ENCODE data around the gene FOXD4L1.
A peak's percentile ranks its signal among the peaks of the same experiment; 100 is the strongest.
"Not testable (repeated sequence)": the region's sequence is repeated elsewhere in the genome, so short reads cannot be mapped to it uniquely, and the experiment has no call there.

FOXD4L1 gene

DNA sequence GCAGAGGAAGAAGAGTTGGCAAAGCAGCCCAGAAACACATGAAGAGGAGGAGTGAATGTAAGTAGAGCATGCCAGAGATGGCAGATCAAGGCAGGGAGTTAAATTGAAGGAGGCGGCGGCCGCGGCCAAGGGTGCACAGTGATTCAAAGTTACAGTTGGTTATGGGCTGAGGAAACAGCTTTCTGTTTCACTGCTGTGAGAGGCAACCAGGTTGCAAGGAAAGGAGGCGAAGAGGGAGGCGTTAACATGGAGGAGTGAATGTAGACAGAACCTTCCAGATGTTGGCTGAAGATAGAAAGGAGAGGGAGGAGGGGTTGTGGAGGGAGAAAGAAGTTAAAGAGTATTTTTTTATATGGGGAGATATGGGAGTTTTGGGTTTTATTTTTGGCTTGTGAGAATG is 22.4 kb downstream of the FOXD4L1 start:
- not testable (repeated sequence) for H3K4me3 ChIP-seq (ENCODE audit: low read depth, low read length); DNase-seq (ENCODE audit: low read depth)

GRCh38 chr2:113521492-113521891 is 23.0 kb downstream of the FOXD4L1 start:
- not testable (repeated sequence) for DNase-seq (ENCODE audit: low read depth)

DNA sequence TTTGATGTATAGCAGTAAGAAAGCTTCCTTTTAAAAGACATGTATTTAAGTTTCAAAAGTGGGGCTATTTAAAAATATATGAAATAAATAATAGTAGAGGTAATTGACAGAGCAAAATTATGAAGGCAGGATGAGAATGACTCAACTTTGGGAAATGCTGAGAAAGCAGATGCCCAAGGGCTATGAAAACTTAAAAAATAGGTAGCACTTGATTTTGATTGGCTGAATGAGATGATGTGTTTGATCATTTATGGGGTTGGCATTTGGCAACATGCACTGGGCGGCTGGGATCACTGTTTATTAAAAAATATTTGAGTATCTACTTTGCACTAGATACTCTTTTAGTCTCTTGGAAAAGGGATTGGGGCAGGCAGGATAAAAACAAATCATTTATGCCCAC is 26.5 kb downstream of the FOXD4L1 start:
- H3K4me3 ChIP-seq (ENCODE audit: low read depth, low read length); DNase-seq (ENCODE audit: low read depth): not testable (repeated sequence)

More at GRCh38 chr2:113521492-113521891, 23.0 kb downstream of the FOXD4L1 start:
- H3K4me3 ChIP-seq (ENCODE audit: low read depth, low read length): not testable (repeated sequence)

DNA sequence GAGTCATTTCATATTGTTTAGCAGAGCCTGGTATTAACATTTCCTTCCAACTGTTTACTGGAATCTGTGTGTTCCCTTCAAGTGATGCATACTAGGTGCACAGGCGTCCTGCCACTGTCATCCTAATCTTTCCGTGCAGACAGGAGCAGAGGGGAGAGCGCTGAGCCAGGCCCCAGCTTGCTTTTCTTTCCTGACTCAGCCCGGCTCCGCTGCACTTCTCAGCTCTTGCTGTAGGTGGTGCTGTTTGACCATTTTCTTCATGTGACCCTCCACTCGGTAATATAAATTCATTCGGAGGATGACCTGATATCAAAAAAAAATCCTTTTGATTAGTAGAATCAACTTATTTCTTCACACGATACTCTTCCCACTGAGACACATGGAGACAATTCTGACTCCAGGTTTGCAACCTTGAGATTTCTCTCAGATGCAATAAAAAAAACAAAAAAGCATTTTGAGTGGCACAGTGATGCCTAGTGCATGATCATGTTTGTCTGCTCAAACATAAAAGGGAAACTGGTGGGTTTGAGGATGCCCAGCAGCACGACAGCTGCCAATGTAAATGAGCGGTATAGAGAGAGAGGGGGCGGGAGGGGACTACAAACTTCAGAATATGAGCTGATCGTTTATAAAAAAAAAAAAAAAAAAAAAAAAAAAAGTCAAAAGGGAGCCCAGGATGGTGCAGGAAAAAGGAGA is 29.0 kb downstream of the FOXD4L1 start:
- not testable (repeated sequence) for H3K4me3 ChIP-seq (ENCODE audit: low read depth, low read length); DNase-seq (ENCODE audit: low read depth)

DNA sequence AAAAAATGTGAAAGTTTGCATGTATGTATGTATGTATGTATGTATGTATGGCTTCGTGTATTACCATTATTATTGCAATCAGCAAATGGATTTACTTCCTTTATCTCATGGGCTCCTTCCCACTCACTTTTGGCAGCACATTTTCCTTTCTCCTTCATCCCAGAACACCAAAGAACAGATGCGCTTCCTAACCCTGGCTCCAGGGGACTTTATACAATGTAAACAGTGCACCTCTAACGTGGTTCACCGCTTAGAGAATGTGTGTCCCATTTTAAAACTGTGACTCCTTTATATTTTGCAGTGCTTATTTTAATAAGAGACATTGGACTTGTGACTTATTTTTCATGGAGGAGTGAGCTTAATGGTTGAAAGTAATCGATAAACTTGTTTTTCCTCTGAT is 29.7 kb downstream of the FOXD4L1 start:
- H3K4me3 ChIP-seq (ENCODE audit: low read depth, low read length): not testable (repeated sequence)

DNA sequence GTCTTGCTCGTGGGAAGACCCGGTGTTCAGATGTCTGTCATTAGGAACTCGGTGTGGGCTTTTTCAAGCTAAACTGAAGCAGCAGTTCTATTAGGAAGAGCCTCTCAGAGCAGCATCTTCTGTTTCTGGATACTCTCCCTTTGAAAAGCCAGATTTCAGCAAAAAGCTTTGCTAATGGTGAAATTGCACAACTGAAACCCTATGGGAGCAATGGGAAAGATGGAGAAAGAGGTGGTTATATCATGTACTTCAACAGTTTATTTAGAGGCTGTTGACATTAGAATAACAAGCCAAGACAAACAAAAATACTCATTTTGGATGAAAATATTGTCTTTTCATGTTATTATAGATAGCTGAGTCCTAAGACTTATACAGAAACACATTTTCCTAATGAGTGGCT is 30.4 kb downstream of the FOXD4L1 start:
- H3K4me3 ChIP-seq (ENCODE audit: low read depth, low read length); DNase-seq (ENCODE audit: low read depth): not testable (repeated sequence)

More for the DNA sequence above, 29.7 kb downstream of the FOXD4L1 start:
- DNase-seq (ENCODE audit: low read depth): not testable (repeated sequence)

DNA sequence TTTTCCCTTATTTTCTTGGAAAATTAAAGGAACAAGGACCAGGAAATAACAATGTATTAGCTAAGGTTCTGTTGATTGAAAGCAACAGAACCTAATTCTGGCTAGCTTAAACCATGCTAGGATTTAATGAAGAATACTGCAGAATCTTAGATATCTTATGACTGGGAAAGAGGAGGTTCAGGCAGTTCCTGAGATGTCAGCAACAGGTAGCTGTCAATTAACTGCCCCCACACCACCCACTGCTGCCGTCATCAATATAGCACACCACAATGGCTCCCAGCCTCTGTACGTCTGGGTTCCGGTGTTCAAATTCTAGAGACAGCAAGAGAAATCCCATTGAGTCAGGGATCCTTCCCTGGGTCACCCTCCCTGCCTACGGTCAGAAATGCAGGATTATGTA is 34.5 kb downstream of the FOXD4L1 start:
- not testable (repeated sequence) for H3K4me3 ChIP-seq (ENCODE audit: low read depth, low read length); DNase-seq (ENCODE audit: low read depth)

GRCh38 chr2:113536573-113536972 is 38.1 kb downstream of the FOXD4L1 start:
- DNase-seq (ENCODE audit: low read depth); H3K4me3 ChIP-seq (ENCODE audit: low read depth, low read length): not testable (repeated sequence)

DNA sequence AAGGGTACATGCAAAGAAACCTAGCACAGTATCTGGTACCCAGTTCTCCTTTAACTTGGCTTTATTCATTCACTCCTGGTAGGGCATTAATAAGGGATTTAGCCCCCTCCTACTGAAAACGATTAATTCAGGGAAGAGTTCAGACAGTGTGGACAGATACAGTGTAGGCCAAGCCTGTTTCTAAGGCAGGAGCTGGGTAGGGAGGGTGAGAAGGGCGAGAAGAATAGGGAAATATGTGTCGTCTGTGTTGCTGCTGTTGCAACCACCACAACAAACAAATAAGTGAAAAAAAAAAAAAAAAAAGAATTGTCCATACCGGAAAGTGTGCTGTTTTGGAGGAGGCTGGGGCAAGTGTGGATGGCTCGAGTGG is 42.4 kb downstream of the FOXD4L1 start:
- DNase-seq (ENCODE audit: low read depth); H3K4me3 ChIP-seq (ENCODE audit: low read depth, low read length): not testable (repeated sequence)

DNA sequence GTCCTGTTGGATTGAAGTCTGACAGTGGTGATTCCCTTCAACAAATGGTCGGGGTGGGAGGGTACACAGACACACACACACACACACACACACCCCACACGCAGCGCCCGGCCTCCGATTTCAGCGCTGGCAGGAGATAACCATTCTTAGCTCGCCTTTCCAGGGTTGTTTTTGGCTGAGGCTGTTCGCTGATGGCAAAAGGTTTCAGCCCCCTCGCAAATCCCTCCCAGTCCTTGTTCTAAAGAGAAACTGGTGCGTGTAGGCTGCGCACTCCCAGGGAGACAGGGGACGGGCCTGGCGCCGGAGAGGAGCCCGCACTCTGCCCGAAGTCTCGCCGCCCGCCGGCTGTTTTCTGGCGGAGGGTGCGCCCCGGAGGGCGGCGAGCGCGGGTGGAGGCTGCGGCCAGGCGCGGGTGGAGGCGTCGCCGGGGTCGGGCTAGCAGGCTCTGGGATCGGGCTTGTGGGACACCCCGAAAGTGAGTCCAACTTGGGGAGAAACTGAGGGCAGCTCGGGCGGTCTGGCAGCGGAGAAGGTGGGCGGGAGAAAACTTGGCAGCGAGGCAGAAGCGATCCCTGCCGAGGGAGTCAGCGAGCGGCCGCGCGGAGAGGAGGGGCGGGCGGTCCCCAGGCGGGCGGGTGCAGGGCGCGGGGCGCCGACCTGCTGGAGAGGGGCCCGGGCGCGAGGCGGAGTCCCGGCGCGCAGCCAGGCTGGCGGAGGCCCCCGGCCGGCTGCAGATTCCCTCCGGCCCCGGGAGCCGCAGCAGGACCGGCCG is 42.9 kb downstream of the FOXD4L1 start:
- peak; percentile 17 for DNase-seq (ENCODE audit: low read depth)
- peak overlapping the region; percentile 49 for H3K4me3 ChIP-seq (ENCODE audit: low read depth, low read length)

DNA sequence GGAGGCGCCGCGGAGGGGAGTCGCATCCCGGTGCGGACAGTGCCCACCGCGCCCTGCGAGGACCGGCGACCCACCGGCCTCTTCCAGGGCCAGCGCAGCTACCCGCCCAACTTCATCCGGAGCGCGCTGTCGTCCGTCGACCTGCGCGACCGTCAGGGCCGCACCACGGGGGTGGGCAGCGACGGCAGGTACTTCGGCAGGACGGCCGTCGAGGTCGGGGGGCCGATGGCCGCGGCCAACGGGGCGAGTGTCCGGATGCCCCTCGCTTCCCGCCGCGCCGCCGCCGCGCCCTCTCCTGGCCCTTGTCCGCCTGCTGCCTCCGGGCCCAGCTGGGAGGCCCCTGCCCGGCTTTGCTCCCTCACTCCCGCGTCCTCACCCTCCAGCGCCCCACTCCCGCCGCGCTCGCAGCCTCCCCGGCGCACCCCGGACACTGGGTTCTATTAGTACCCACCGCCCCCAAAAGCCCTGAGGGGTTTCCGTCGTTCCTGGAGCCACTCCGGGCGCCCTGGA is 43.6 kb downstream of the FOXD4L1 start:
- H3K4me3 ChIP-seq (ENCODE audit: low read depth, low read length): peak overlapping the region; percentile 32
- DNase-seq (ENCODE audit: low read depth): not testable (repeated sequence)

DNA sequence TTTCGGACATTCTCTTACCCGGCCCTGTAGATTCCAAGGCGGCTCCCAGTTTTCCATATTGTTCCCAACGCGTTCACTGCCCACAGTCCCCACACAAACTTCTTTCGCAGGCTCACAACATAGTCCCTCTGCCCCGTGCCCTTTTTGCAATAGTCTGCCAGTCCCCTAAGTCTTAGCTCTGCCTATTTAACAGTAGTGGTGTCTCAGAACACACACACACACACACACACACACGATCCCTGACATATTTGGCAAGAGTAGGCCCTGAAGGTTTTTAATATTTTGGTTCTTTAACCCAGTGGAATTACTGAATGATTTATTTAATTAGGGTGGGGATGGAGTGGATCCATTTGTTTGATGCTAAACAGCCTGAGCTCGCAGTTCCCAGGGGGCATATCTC is 44.1 kb downstream of the FOXD4L1 start:
- not testable (repeated sequence) for DNase-seq (ENCODE audit: low read depth); H3K4me3 ChIP-seq (ENCODE audit: low read depth, low read length)
